GM12878 (cell line): Measurements from ENCODE around the gene THOC6. TPM values are rescaled to one million over a fixed set of nuclear protein-coding genes. Genes with fewer than 3 reads are reported as not detected.

Source experiments
- ATAC-seq: fragments of 200-7000 bp; cut with Tn5 transposase; 3 replicates; pipeline ENCODE4 v1.9.1; 2020; ENCODE audit warnings: mild to moderate bottlenecking, moderate library complexity
- BruUV-seq: library from RNA; stranded (reverse); fragments of 400-500 nt; replicated peaks from 2 replicates; lab custom pipeline; 2021; lab: Mats Ljungman, UMichigan
- CTCF ChIA-PET: fragments of 300-600 bp; sonication (Branson Sonifier 250); formaldehyde crosslinking; extraction: SDS; loops from one replicate; lab custom pipeline; 2021; ENCODE audit warnings: inconsistent platforms; lab: Yijun Ruan, JAX
- POLR2A ChIA-PET: fragments of 350-600 bp; formaldehyde crosslinking; extraction: SDS; loops from one replicate; lab custom pipeline; 2021; ENCODE audit warnings: inconsistent platforms; lab: Charles Lee
- RAD21 ChIA-PET: fragments of 300-600 bp; sonication (Branson Sonifier 250); formaldehyde crosslinking; loops from one replicate; lab custom pipeline; 2023; ENCODE audit warnings: antibody characterized with exemption; ENCODE audit not compliant: unreplicated experiment; lab: Charles Lee
- SMC1A ChIA-PET: fragments of 300-600 bp; sonication (Branson Sonifier 250); formaldehyde crosslinking; loops from one replicate; lab custom pipeline; 2023; ENCODE audit not compliant: unreplicated experiment, uncharacterized antibody; lab: Charles Lee
- DNase-seq: peaks from one replicate; pipeline ENCODE4 v3.0.0-alpha.2; 2011; ENCODE audit warnings: low read depth, low spot score
- FAIRE-seq: peaks from 3 replicates; lab custom pipeline; 2011; peaks lifted over from hg19 to GRCh38; lab: Jason Lieb, UNC
- H2AFZ ChIP-seq: 2 replicates; pipeline ENCODE4 v1.6.0; 2011; ENCODE audit warnings: low read depth, low read length, control low read depth; ENCODE audit not compliant: control insufficient read depth
- H3K27ac ChIP-seq: 2 replicates; pipeline ENCODE4 v1.5.1; 2011; ENCODE audit warnings: control low read depth; ENCODE audit not compliant: control insufficient read depth, insufficient read depth
- H3K27me3 ChIP-seq, 2 experiments: replicated peaks in 1 of 2; 2 replicates each; pipeline versions ENCODE4 v1.6.0 to v1.6.1; 2011; ENCODE audit warnings: low read length in 1 of 2; ENCODE audit not compliant: control insufficient read depth in 2 of 2, insufficient read depth in 2 of 2
- H3K36me3 ChIP-seq, 2 experiments: 2 replicates each; pipeline ENCODE4 v1.5.1; 2011; ENCODE audit warnings: low read length in 1 of 2; ENCODE audit not compliant: control insufficient read depth in 2 of 2, insufficient read depth in 2 of 2
- H3K4me1 ChIP-seq: 2 replicates; pipeline ENCODE4 v1.6.1; 2011; ENCODE audit warnings: mild to moderate bottlenecking, low read length, moderate library complexity, mixed read lengths; ENCODE audit not compliant: control insufficient read depth, insufficient read depth
- H3K4me2 ChIP-seq: 2 replicates; pipeline ENCODE4 v1.6.0; 2011; ENCODE audit warnings: control low read depth; ENCODE audit not compliant: control insufficient read depth, insufficient read depth
- H3K4me3 ChIP-seq: fragments of 200-600 bp; sonication (generic); 2 replicates; pipeline ENCODE4 v1.5.1; 2016
- H3K79me2 ChIP-seq: 2 replicates; pipeline ENCODE4 v1.6.0; 2011; ENCODE audit warnings: low read length; ENCODE audit not compliant: control insufficient read depth, insufficient read depth
- H3K9ac ChIP-seq: 2 replicates; pipeline ENCODE4 v1.8.0; 2011; ENCODE audit warnings: low read length, control low read depth, mixed read lengths; ENCODE audit not compliant: control insufficient read depth, insufficient read depth
- H3K9me3 ChIP-seq: replicated peaks from 3 replicates; pipeline ENCODE4 v1.5.1; 2011; ENCODE audit warnings: mild to moderate bottlenecking, low read length; ENCODE audit not compliant: control insufficient read depth, insufficient read depth
- H4K20me1 ChIP-seq: 2 replicates; pipeline ENCODE4 v1.6.0; 2011; ENCODE audit not compliant: control insufficient read depth, insufficient read depth
- ATF2 ChIP-seq: IDR thresholded peaks from 2 replicates; pipeline ENCODE4 v1.6.1; 2012; ENCODE audit warnings: low read length, inconsistent platforms
- CUX1 ChIP-seq: IDR thresholded peaks from 2 replicates; pipeline ENCODE4 v1.6.1; 2012; ENCODE audit warnings: improper control_type of control experiment, low read depth, low read length; ENCODE audit not compliant: insufficient replicate concordance
- KDM1A ChIP-seq: fragments of 200-600 bp; sonication (generic); IDR thresholded peaks from 2 replicates; pipeline ENCODE4 v1.6.1; 2016; ENCODE audit warnings: borderline replicate concordance
- MEF2A ChIP-seq: IDR thresholded peaks from 2 replicates; pipeline ENCODE4 v1.6.1; 2011; ENCODE audit warnings: low read depth, mild to moderate bottlenecking, low read length, moderate library complexity; ENCODE audit not compliant: insufficient read depth
- MYB ChIP-seq: fragments of 150-350 bp; IDR thresholded peaks from 2 replicates; pipeline ENCODE4 v1.6.1; 2014; ENCODE audit warnings: mild to moderate bottlenecking, low read depth, low read length, borderline replicate concordance
- NKRF ChIP-seq: fragments of 450-650 bp; conservative IDR thresholded peaks from 2 replicates; pipeline ENCODE4 v1.6.1; 2017; ENCODE audit warnings: mild to moderate bottlenecking, moderate library complexity
- POLR2A ChIP-seq: IDR thresholded peaks from 2 replicates; pipeline ENCODE4 v1.6.1; 2011; ENCODE audit warnings: low read depth, mild to moderate bottlenecking, low read length
- ZNF687 ChIP-seq: fragments of 450-650 bp; IDR thresholded peaks from 2 replicates; pipeline ENCODE4 v1.6.1; 2017; ENCODE audit warnings: mild to moderate bottlenecking, moderate library complexity
- WGBS: methylation state at CpG from one replicate; pipeline ENCODE4 v1.1.6; 2016; ENCODE audit warnings: low lambda C conversion rate; ENCODE audit not compliant: insufficient replicate concordance, insufficient coverage; ENCODE audit errors: missing lambda C conversion rate; 5-methylcytosine and 5-hydroxymethylcytosine counted together
- in situ Hi-C: fragments of 300-500 bp; cut with MboI; formaldehyde crosslinking; loops from 9 replicates; pipeline ENCODE4 v1.14.3; 2018; ENCODE audit warnings: mixed read lengths
- intact Hi-C: fragments of 100-400 bp; cut with micrococcal nuclease; formaldehyde crosslinking; loops from one replicate; pipeline ENCODE4 v1.14.2; 2022; ENCODE audit not compliant: unreplicated experiment
- polyA plus RNA-seq, 11 experiments: library from polyadenylated mRNA; depleted of rRNA in 4 of 11; unstranded in 6 of 11; stranded (reverse) in 5 of 11; fragments of >200 nt; fragmentation: Nextera tagmentation in 4 of 11; fragmentation: Illumina TruSeq in 1 of 11; extraction: Ambion mirVana in 4 of 11; extraction: Trizol in 1 of 11; gene quantifications; 1 replicate in 1 of 11; 2 replicates in 10 of 11; pipeline versions ENCODE4 v1.2.1 to v1.2.3, GENCODE V29; 2011 to 2016; ENCODE audit warnings: inconsistent platforms in 2 of 11, missing spikeins in 2 of 11, low read depth in 1 of 11
- total RNA-seq, 4 experiments: library from RNA; depleted of rRNA in 3 of 4; stranded (reverse); fragments of >200 nt in 3 of 4; fragmentation: Illumina TruSeq in 1 of 4; extraction: Trizol in 1 of 4; gene quantifications; 2 replicates each; pipeline versions ENCODE4 v1.2.1 to v1.2.3, GENCODE V29; 2013 to 2021

Gene THOC6
- total and polyA plus RNA-seq, 10 of the 15 experiments (the other 5 are each of a cell fraction or from before 2014, with no cell fraction given) = 1.0 to 54.4 (median 27.9) TPM

DNA sequence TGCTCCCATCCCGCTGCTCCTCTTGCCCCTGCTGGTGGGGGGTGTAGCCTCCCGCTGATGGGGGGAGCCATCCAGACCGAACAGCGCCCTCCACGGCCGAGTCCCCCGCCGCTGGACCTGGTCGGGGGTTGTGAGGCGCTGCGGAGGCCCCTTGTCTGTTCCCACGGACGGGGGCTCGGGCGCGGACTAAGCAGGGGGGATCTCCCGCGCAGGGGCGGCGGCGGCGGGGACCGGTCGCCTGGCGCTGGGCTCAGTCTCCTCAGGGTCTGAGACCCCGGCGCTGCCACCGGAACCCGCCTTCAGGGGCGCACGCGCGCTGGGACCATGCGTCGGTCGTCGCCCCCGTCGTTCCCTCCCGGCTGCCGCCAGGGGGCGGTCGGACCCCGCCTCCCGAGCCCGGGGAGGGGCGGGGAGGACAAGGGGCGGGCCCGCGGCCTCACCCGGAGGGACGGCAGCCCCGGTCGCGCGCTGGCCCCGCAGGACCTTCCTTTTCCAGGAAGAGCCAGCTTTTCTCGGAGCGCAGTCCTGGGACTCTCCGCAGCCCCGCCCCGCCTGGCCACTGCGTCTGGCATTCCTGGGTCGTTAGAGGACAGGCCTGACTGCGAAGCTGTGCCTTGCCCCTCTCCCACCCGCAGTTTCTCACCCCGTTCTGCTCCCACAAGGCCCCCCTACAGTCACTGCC lies 35.3 kb downstream of the THOC6 start:
- H3K4me1 ChIP-seq = peaks cover 16% of the 10 kb centered on the region
- H3K79me2 ChIP-seq = no peaks in the 10 kb centered on the region
- H3K36me3 ChIP-seq = no peaks in the 10 kb centered on the region
- WGBS = 3% methylated on average over 32 of the region's 67 CpGs
- intact Hi-C loops = loop anchor here (1.0 to 2.0 kb wide), 3 partner anchors 36 to 108 kb away; no protein-coding TSS in a partner anchor
- H3K9me3 ChIP-seq = no peaks in the 10 kb centered on the region; the same call in 2 of the 3 replicates
- CTCF ChIA-PET = interaction anchor here (0.6 to 9.5 kb wide), 33 partner anchors 10 to 112 kb away, joined by 3 to 174 read pairs (median 5); partner anchors contain the start of genes HCFC1R1, THOC6 and ZNF213
- peak overlapping the region; percentile 82 for H3K9ac ChIP-seq
- H4K20me1 ChIP-seq = no peaks in the 10 kb centered on the region
- peak overlapping the region; percentile 75 for H3K4me2 ChIP-seq
- H2AFZ ChIP-seq = peak overlapping the region; percentile 87
- SMC1A ChIA-PET = interaction anchor here (0.7 to 3.9 kb wide), 13 partner anchors 11 to 107 kb away, joined by 3 to 53 read pairs (median 4); no protein-coding TSS in a partner anchor
- in situ Hi-C loops = no loop called here
- DNase-seq = no peak
- ATAC-seq = peak; percentile 97
- FAIRE-seq = no peak
- POLR2A ChIA-PET = interaction anchor here (0.6 to 1.7 kb wide), 9 partner anchors 18 to 1071 kb away, joined by 3 to 12 read pairs (median 5); partner anchors contain the start of genes HCFC1R1, THOC6 and ZNF213
- BruUV-seq = no TSS peak
- no peaks in the 10 kb centered on the region for H3K27me3 ChIP-seq
- peak overlapping the region; percentile 70 for H3K27ac ChIP-seq
- peak overlapping the region; percentile 87 for H3K4me3 ChIP-seq
- RAD21 ChIA-PET = interaction anchor here (0.6 to 3.0 kb wide), 20 partner anchors 16 to 113 kb away, joined by 3 to 72 read pairs (median 6); partner anchors contain the start of genes TNFRSF12A and ZNF213
- TF ChIP-seq MYB (no peak), ZNF687 (peak; percentile 60; the same call in 1 of the 2 replicates), ATF2 (no peak), CUX1 (no peak), NKRF (peak; percentile 55), KDM1A (no peak), MEF2A (0 out of 2 replicates have a peak, but pooled peaks have one; percentile 19), POLR2A (peak; percentile 71)
